Activated CD8-positive, alpha-beta T cell treated with anti-CD3 and anti-CD28 coated beads, Interleukin-2, amount 10 ng/mL, durations not matched to agents 7 days and 5 days (primary cell): ENCODE results near the gene LHB. TPM values are rescaled to one million over a fixed set of nuclear protein-coding genes. Genes with fewer than 3 reads are reported as not detected.
A peak's percentile ranks its signal among the peaks of the same experiment; 100 is the strongest.
"Not testable (repeated sequence)": the region's sequence is repeated elsewhere in the genome, so short reads cannot be mapped to it uniquely, and the experiment has no call there.

Experiments used
- ATAC-seq: fragments of 150-1000 bp; cut with Tn5 transposase; one replicate; pipeline ENCODE4 v1.10.0; 2021; ENCODE audit warnings: moderate library complexity
- CTCF ChIA-PET: fragments of 350-600 bp; sonication (Branson Sonifier 250); formaldehyde crosslinking; loops from one replicate; lab custom pipeline; 2021; ENCODE audit warnings: antibody characterized with exemption; lab: Charles Lee
- POLR2A ChIA-PET: fragments of 350-600 bp; sonication (Branson Sonifier 250); formaldehyde crosslinking; loops from one replicate; lab custom pipeline; 2021; ENCODE audit warnings: antibody characterized with exemption; lab: Charles Lee
- DNase-seq: peaks from one replicate; pipeline ENCODE4 v3.0.0-alpha.2; 2020
- H3K27ac Mint-ChIP-seq: one replicate; pipeline ENCODE4 v1.8.0; 2021; ENCODE audit warnings: mild to moderate bottlenecking, mixed read lengths
- H3K27me3 Mint-ChIP-seq: one replicate; pipeline ENCODE4 v1.8.0; 2021; ENCODE audit warnings: low read depth, mixed read lengths
- H3K36me3 Mint-ChIP-seq: one replicate; pipeline ENCODE4 v1.8.0; 2021; ENCODE audit warnings: low read depth, mixed read lengths
- H3K4me1 Mint-ChIP-seq: one replicate; pipeline ENCODE4 v1.8.0; 2021; ENCODE audit warnings: low read depth, mixed read lengths
- H3K4me3 Mint-ChIP-seq: one replicate; pipeline ENCODE4 v1.8.0; 2021; ENCODE audit warnings: mild to moderate bottlenecking, mixed read lengths
- H3K9me3 Mint-ChIP-seq: one replicate; pipeline ENCODE4 v1.8.0; 2022; ENCODE audit warnings: mixed read lengths; ENCODE audit not compliant: insufficient read depth
- total RNA-seq, 2 experiments: library from RNA; stranded (reverse); gene quantifications; one replicate each; pipeline ENCODE4 v1.2.3, GENCODE V29; 2021

Gene LHB
- total RNA-seq, 2 experiments from 2014 or later = not detected

- H3K27ac Mint-ChIP-seq = not testable (repeated sequence)
Measured at GRCh38 chr19:49031642-49032301, 14.9 kb upstream of the LHB start, which contains the start of gene CGB2. Gene CGB2 (plus strand): TSS chr19:49031890. CDS start chr19:49032096, 206 bp downstream.

GRCh38 chr19:49030323-49030722, 13.4 kb upstream of the LHB start:
- DNase-seq, H3K9me3 Mint-ChIP-seq, POLR2A ChIA-PET, H3K36me3 Mint-ChIP-seq, ATAC-seq, H3K27ac Mint-ChIP-seq, H3K27me3 Mint-ChIP-seq, CTCF ChIA-PET, H3K4me1 Mint-ChIP-seq, H3K4me3 Mint-ChIP-seq: not testable (repeated sequence)

More at GRCh38 chr19:49031642-49032301, 14.9 kb upstream of the LHB start, which contains the start of gene CGB2:
- ATAC-seq (peak; percentile 71), DNase-seq (peak; percentile 67)
- H3K27me3 Mint-ChIP-seq, H3K36me3 Mint-ChIP-seq, POLR2A ChIA-PET, H3K9me3 Mint-ChIP-seq, H3K4me1 Mint-ChIP-seq, CTCF ChIA-PET: not testable (repeated sequence)
- peak within 1 kb of the TSS; percentile 28 for H3K4me3 Mint-ChIP-seq

GRCh38 chr19:49029749-49030148, 12.9 kb upstream of the LHB start:
- DNase-seq, H3K4me3 Mint-ChIP-seq, H3K4me1 Mint-ChIP-seq, CTCF ChIA-PET, ATAC-seq, POLR2A ChIA-PET, H3K27ac Mint-ChIP-seq, H3K27me3 Mint-ChIP-seq, H3K9me3 Mint-ChIP-seq, H3K36me3 Mint-ChIP-seq: not testable (repeated sequence)

GRCh38 chr19:49028686-49029085, 11.8 kb upstream of the LHB start:
- H3K36me3 Mint-ChIP-seq, H3K27ac Mint-ChIP-seq, DNase-seq, H3K27me3 Mint-ChIP-seq, CTCF ChIA-PET, H3K4me1 Mint-ChIP-seq, ATAC-seq, POLR2A ChIA-PET, H3K9me3 Mint-ChIP-seq, H3K4me3 Mint-ChIP-seq: not testable (repeated sequence)

GRCh38 chr19:49025599-49025998, 8.7 kb upstream of the LHB start:
- POLR2A ChIA-PET, CTCF ChIA-PET: not testable (repeated sequence)
- peaks cover 10% of the 10 kb centered on the region for H3K4me1 Mint-ChIP-seq

GRCh38 chr19:49025088-49025487, 8.2 kb upstream of the LHB start:
- H3K36me3 Mint-ChIP-seq, H3K9me3 Mint-ChIP-seq, POLR2A ChIA-PET, H3K27ac Mint-ChIP-seq, H3K4me3 Mint-ChIP-seq, ATAC-seq, DNase-seq, H3K27me3 Mint-ChIP-seq, CTCF ChIA-PET: not testable (repeated sequence)
- H3K4me1 Mint-ChIP-seq = peaks cover 15% of the 10 kb centered on the region

More at GRCh38 chr19:49025599-49025998, 8.7 kb upstream of the LHB start:
- not testable (repeated sequence) for H3K4me3 Mint-ChIP-seq, H3K27me3 Mint-ChIP-seq, H3K36me3 Mint-ChIP-seq, ATAC-seq, H3K27ac Mint-ChIP-seq, H3K9me3 Mint-ChIP-seq, DNase-seq

GRCh38 chr19:49024233-49024632, 7.3 kb upstream of the LHB start, which contains the start of gene CGB3:
Gene CGB3 (minus strand): TSS chr19:49024333. CDS start chr19:49023971, 362 bp downstream.
- peaks cover 21% of the 10 kb centered on the region for H3K4me1 Mint-ChIP-seq
- POLR2A ChIA-PET, DNase-seq, H3K4me3 Mint-ChIP-seq, H3K36me3 Mint-ChIP-seq, CTCF ChIA-PET, ATAC-seq, H3K9me3 Mint-ChIP-seq, H3K27me3 Mint-ChIP-seq, H3K27ac Mint-ChIP-seq: not testable (repeated sequence)

- Mint-ChIP-seq H3K36me3 (no peaks in the 10 kb centered on the region), H3K27me3 (peaks cover 11% of the 10 kb centered on the region), H3K27ac (no peak overlapping the region), H3K9me3 (no peaks in the 10 kb centered on the region), H3K4me1 (peaks cover 38% of the 10 kb centered on the region), H3K4me3 (no peak overlapping the region)
- ATAC-seq = no peak
- POLR2A ChIA-PET = no interaction called here
- CTCF ChIA-PET = interaction anchor here (1.4 to 5.8 kb wide), 2 partner anchors 23 to 76 kb away, joined by 4 to 32 read pairs; no protein-coding TSS in a partner anchor
- DNase-seq = no peak
Measured at GRCh38 chr19:49022116-49022515, 5.2 kb upstream of the LHB start.

- Mint-ChIP-seq H3K36me3 (no peaks in the 10 kb centered on the region), H3K4me1 (peaks cover 39% of the 10 kb centered on the region), H3K27me3 (peaks cover 11% of the 10 kb centered on the region), H3K27ac (peak overlapping the region; percentile 2), H3K4me3 (no peak overlapping the region), H3K9me3 (no peaks in the 10 kb centered on the region)
- ATAC-seq (no peak), DNase-seq (no peak)
- ChIA-PET CTCF (interaction anchor here (0.6 to 5.8 kb wide), 3 partner anchors 22 to 77 kb away, joined by 3 to 32 read pairs (median 4); no protein-coding TSS in a partner anchor), POLR2A (no interaction called here)
Measured at GRCh38 chr19:49020931-49021895, 4.3 kb upstream of the LHB start.

GRCh38 chr19:49020342-49020741, 3.5 kb upstream of the LHB start:
- ATAC-seq (no peak), DNase-seq (no peak)
- ChIA-PET POLR2A (no interaction called here), CTCF (interaction anchor here (0.6 to 5.8 kb wide), 3 partner anchors 22 to 36 kb away, joined by 3 to 32 read pairs (median 26); partner anchors contain the start of genes GYS1 and RUVBL2)
- Mint-ChIP-seq H3K27ac (no peak overlapping the region), H3K27me3 (peaks cover 11% of the 10 kb centered on the region), H3K4me1 (peaks cover 39% of the 10 kb centered on the region), H3K36me3 (peaks cover 7% of the 10 kb centered on the region), H3K9me3 (no peaks in the 10 kb centered on the region), H3K4me3 (no peak overlapping the region)

- peaks cover 11% of the 10 kb centered on the region for H3K27me3 Mint-ChIP-seq
- peaks cover 39% of the 10 kb centered on the region for H3K4me1 Mint-ChIP-seq
- H3K4me3 Mint-ChIP-seq = peak overlapping the region; percentile 72
- H3K27ac Mint-ChIP-seq = peak overlapping the region; percentile 30
- H3K36me3 Mint-ChIP-seq = peaks cover 7% of the 10 kb centered on the region
- POLR2A ChIA-PET = interaction anchor here (1.1 kb wide), 1 partner anchor 79 kb away, joined by 3 read pairs; no protein-coding TSS in a partner anchor
- no peaks in the 10 kb centered on the region for H3K9me3 Mint-ChIP-seq
- CTCF ChIA-PET = interaction anchor here (1.7 to 5.8 kb wide), 3 partner anchors 21 to 78 kb away, joined by 8 to 32 read pairs (median 26); partner anchors contain the start of genes GYS1 and RUVBL2
- peak; percentile 32 for ATAC-seq
- peak; percentile 64 for DNase-seq
Measured at GRCh38 chr19:49019242-49019932, 2.5 kb upstream of the LHB start.
